ENCODE data around the gene RAB7A. TPM values are rescaled to one million over a fixed set of nuclear protein-coding genes. Genes with fewer than 3 reads are reported as not detected.

RAB7A gene
- total and polyA plus RNA-seq, 2 donors (not counting 1 experiment from before 2014, with no cell fraction given) = 54.2 to 415 TPM

DNA sequence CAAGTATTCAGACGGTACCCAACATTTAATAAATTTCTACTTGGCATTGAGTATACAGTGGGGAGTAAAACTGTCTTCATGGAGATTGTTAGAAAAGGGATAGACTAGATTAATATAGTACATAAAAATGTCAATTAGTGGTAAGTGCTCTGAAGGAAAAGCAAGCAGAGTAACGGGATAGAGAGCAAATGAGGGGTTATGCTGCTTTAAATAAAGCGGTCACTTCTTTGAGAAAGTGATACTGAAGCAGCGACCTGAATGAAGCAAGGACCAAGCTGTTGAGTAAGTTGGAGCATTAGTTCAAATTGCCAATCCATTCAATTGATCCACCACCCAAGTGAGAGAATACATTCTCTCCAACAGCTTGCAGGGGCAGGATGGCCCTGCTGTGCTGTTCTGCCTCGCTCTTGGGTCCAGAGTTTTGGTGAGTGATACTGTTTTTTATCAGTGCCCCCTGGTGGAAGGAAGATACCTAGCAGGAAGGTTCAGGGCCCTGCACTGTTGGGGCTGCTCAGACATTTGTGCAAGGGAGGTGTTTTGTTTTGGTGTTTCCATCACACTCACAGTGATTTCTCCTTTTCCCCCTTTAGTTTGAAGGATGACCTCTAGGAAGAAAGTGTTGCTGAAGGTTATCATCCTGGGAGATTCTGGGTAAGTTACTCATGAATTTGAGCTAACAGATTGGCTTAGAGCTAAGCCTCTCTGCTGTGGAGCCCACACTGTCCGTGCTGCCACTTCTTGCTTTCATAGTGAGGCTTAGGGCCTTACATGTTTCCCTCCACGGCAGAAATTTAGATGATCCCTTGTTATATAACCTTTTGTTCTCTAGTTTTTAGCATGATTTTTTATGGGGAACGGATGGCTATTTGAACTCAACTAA, 69.0 kb downstream of the RAB7A start:
- peak overlapping the region; percentile 40 for H3K27ac ChIP-seq (ENCODE audit: insufficient read depth, low read length)
- TF ChIP-seq, protein P1, sequence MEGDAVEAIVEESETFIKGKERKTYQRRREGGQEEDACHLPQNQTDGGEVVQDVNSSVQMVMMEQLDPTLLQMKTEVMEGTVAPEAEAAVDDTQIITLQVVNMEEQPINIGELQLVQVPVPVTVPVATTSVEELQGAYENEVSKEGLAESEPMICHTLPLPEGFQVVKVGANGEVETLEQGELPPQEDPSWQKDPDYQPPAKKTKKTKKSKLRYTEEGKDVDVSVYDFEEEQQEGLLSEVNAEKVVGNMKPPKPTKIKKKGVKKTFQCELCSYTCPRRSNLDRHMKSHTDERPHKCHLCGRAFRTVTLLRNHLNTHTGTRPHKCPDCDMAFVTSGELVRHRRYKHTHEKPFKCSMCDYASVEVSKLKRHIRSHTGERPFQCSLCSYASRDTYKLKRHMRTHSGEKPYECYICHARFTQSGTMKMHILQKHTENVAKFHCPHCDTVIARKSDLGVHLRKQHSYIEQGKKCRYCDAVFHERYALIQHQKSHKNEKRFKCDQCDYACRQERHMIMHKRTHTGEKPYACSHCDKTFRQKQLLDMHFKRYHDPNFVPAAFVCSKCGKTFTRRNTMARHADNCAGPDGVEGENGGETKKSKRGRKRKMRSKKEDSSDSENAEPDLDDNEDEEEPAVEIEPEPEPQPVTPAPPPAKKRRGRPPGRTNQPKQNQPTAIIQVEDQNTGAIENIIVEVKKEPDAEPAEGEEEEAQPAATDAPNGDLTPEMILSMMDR (conservative IDR thresholded peaks at IDR 0.05 in 1 of 2, IDR thresholded peaks at IDR 0.05 in 1 of 2; ENCODE audit: low read depth in 1 of 2, low read length in 2 of 2) = peak; percentile 72 to 81
- TF ChIP-seq EZH2 (IDR thresholded peaks at IDR 0.05; ENCODE audit: low read length, missing control alignments) = no peak

DNA sequence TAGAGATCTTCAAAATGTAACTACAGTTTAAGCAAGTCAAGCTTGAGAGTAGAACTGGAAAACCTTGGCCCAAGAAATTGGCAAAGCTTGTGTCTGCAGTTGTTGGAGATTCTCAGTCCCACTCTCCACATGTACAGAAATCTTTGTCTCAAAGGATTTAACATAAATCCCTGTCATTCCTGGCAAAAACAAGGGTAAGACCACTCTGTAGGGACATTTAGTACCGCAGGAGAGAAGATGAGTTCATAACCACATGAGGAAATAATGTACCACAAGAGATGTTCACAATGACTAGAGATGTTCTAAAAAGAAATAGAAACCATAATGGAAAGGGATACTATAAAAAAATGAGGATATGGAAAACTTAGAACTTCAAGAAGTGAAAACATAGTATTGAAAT, 73.7 kb downstream of the RAB7A start:
- H4K20me1 ChIP-seq (ENCODE audit: control insufficient read depth, extremely low read depth, insufficient read depth, low read length) = no peaks in the 10 kb centered on the region
- H3K9me3 ChIP-seq (ENCODE audit: control insufficient read depth, insufficient read depth, low read depth, low read length) = no peaks in the 10 kb centered on the region
- no peak overlapping the region for H3K9ac ChIP-seq (ENCODE audit: insufficient read depth, low read length)
- no peak overlapping the region for H3K4me2 ChIP-seq (ENCODE audit: extremely low read depth, insufficient read depth, low read length)
- no peak overlapping the region for H3K4me3 ChIP-seq (replicated peaks in 1 of 4; ENCODE audit: control extremely low read depth in 1 of 4, insufficient read depth in 1 of 4, low read depth in 3 of 4, low read length in 4 of 4)
- peaks cover 7% of the 10 kb centered on the region for H3K36me3 ChIP-seq (ENCODE audit: control insufficient read depth, insufficient read depth, low read length)
- TF ChIP-seq, protein P1 (conservative IDR thresholded peaks at IDR 0.05 in 1 of 2, IDR thresholded peaks at IDR 0.05 in 1 of 2; ENCODE audit: low read depth in 1 of 2, low read length in 2 of 2) = no peak
- no peak for TF ChIP-seq EZH2 (IDR thresholded peaks at IDR 0.05; ENCODE audit: low read length, missing control alignments)
- peaks cover 34% of the 10 kb centered on the region for H3K79me2 ChIP-seq (ENCODE audit: control insufficient read depth, insufficient read depth, low read length)
- no peak overlapping the region for H3K27ac ChIP-seq (ENCODE audit: insufficient read depth, low read length)
- H3K27me3 ChIP-seq (ENCODE audit: control insufficient read depth, insufficient read depth, low read length) = no peaks in the 10 kb centered on the region
- no peak for DNase-seq (ENCODE audit: low read depth in 2 of 2)
- no peak overlapping the region for H2AFZ ChIP-seq (ENCODE audit: low read length)
- H3K4me1 ChIP-seq (ENCODE audit: control insufficient read depth, extremely low read depth, insufficient read depth, low read length) = peaks cover 6% of the 10 kb centered on the region

More for the DNA sequence above, 69.0 kb downstream of the RAB7A start:
- Histone ChIP-seq H3K4me2 (ENCODE audit: extremely low read depth, insufficient read depth, low read length) (peak overlapping the region; percentile 27), H3K27me3 (ENCODE audit: control insufficient read depth, insufficient read depth, low read length) (no peaks in the 10 kb centered on the region), H3K9me3 (ENCODE audit: control insufficient read depth, insufficient read depth, low read depth, low read length) (no peaks in the 10 kb centered on the region), H4K20me1 (ENCODE audit: control insufficient read depth, extremely low read depth, insufficient read depth, low read length) (no peaks in the 10 kb centered on the region), H3K4me3 (replicated peaks in 1 of 4; ENCODE audit: control extremely low read depth in 1 of 4, insufficient read depth in 1 of 4, low read depth in 3 of 4, low read length in 4 of 4) (no peak overlapping the region), H3K4me1 (ENCODE audit: control insufficient read depth, extremely low read depth, insufficient read depth, low read length) (peaks cover 12% of the 10 kb centered on the region), H3K79me2 (ENCODE audit: control insufficient read depth, insufficient read depth, low read length) (peaks cover 57% of the 10 kb centered on the region), H2AFZ (ENCODE audit: low read length) (no peak overlapping the region), H3K9ac (ENCODE audit: insufficient read depth, low read length) (no peak overlapping the region), H3K36me3 (ENCODE audit: control insufficient read depth, insufficient read depth, low read length) (peaks cover 7% of the 10 kb centered on the region)
- peak; percentile 48 to 67 for DNase-seq (ENCODE audit: low read depth in 2 of 2)

DNA sequence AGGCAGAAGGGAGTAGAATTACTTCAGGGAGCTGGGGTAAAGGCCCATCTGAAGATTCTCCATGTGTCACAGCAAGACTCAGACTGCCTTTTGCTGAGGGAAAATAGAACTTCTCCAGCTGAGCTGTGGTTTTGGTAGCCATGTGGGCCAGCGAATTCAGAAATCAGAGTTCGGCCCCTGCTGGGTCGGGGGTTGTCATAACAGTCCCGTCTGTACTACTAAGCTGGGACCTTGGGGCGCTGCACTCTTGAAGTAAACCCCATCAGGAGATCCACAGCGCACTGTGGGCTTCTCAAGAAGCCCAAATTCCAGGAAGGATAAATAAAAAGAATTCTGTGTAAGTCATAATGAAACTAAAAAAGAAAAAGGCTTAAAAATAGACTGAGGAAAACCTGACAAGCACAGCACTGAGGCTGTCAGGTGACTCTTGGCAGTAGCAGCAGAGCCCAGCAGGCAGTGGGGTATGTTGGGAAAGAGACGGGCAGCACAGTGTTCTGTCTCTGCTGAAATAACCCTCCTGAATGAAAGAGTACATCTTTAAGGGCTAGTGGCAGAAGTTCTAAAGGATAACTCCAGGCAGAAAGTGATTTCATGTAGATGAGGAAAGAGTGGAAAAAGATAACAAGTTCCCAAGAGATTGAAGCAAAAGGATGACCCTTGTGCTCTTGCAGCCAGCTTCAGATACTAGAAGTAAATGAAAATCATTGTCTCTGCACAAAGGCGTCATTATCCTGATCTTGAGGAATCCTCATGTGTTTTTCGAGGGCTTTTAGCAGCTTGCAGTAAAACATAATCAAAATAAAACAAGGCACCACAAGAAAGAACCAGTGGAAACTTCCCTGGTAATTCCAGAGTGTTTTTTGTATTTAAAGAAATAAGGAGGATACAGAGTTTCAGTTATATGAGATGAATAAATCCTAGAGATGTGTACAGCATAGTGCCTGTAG, 74.5 kb downstream of the RAB7A start:
- no peaks in the 10 kb centered on the region for H3K9me3 ChIP-seq (ENCODE audit: control insufficient read depth, insufficient read depth, low read depth, low read length)
- no peaks in the 10 kb centered on the region for H3K27me3 ChIP-seq (ENCODE audit: control insufficient read depth, insufficient read depth, low read length)
- peaks cover 9% of the 10 kb centered on the region for H3K4me1 ChIP-seq (ENCODE audit: control insufficient read depth, extremely low read depth, insufficient read depth, low read length)
- no peak overlapping the region for H3K4me3 ChIP-seq (replicated peaks in 1 of 4; ENCODE audit: control extremely low read depth in 1 of 4, insufficient read depth in 1 of 4, low read depth in 3 of 4, low read length in 4 of 4)
- no peak for DNase-seq (ENCODE audit: low read depth in 2 of 2)
- no peaks in the 10 kb centered on the region for H4K20me1 ChIP-seq (ENCODE audit: control insufficient read depth, extremely low read depth, insufficient read depth, low read length)
- H3K4me2 ChIP-seq (ENCODE audit: extremely low read depth, insufficient read depth, low read length) = no peak overlapping the region
- no peak overlapping the region for H2AFZ ChIP-seq (ENCODE audit: low read length)
- H3K9ac ChIP-seq (ENCODE audit: insufficient read depth, low read length) = no peak overlapping the region
- no peak overlapping the region for H3K27ac ChIP-seq (ENCODE audit: insufficient read depth, low read length)
- H3K36me3 ChIP-seq (ENCODE audit: control insufficient read depth, insufficient read depth, low read length) = peaks cover 7% of the 10 kb centered on the region
- no peak for TF ChIP-seq EZH2 (IDR thresholded peaks at IDR 0.05; ENCODE audit: low read length, missing control alignments)
- TF ChIP-seq, protein P1 (conservative IDR thresholded peaks at IDR 0.05 in 1 of 2, IDR thresholded peaks at IDR 0.05 in 1 of 2; ENCODE audit: low read depth in 1 of 2, low read length in 2 of 2) = no peak
- H3K79me2 ChIP-seq (ENCODE audit: control insufficient read depth, insufficient read depth, low read length) = peaks cover 33% of the 10 kb centered on the region

Measured in fibroblast of lung (primary cell).